ENCODE data around the gene RPAP3.

RPAP3 gene

DNA sequence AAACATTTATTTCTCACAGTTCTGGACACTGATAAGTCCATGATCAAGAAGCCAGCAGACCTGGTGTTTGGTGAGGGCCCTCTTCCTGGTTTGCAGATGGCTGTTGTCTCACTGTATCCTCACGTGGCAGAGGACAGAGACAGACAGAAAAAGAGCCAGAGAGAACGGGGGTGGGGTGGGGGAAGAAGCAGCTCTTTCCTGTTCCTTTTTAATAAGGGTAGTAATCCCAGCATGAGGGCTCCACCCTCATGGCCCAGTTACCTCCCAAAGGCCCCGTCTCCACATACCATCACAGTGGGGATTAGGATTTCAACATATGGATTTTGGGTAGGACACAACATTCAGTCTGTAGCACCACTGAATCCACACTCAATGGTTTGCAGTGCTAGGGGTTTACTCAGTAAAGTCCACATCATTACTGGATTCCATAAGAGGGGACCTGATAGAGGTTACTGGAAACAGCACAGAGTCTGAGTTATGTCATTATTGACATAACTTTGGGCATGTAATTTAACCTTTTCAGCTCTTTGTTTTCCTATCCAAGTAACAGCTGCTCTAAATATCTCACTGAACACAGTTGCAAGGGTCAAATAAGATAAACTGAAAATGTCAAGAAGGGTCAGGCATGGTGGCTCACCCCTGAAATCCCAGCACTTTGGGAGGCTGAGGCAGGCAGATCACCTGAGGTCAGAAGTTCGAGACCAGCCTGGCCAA is 53.2 kb downstream of the RPAP3 start:
- H4K91ac ChIP-seq (ENCODE audit: low read length), result no peak overlapping the region
- H2BK12ac ChIP-seq (ENCODE audit: low read length in 2 of 2), result no peak overlapping the region
- H3K14ac ChIP-seq (ENCODE audit: low read length in 2 of 2), result no peak overlapping the region
- no CpG with 5 or more reads among the region's 4 CpGs for WGBS
- no peak overlapping the region for H2BK15ac ChIP-seq (ENCODE audit: low read depth, poor library complexity, severe bottlenecking)
- DNase-seq, result peak; percentile 20
- H3K79me1 ChIP-seq (replicated peaks; ENCODE audit: low read length, poor library complexity, severe bottlenecking), result peaks cover 13% of the 10 kb centered on the region
- no peak overlapping the region for H3K23ac ChIP-seq (ENCODE audit: low read length in 2 of 2)
- H3K4ac ChIP-seq (ENCODE audit: low read depth in 1 of 2, low read length in 2 of 2), result no peak overlapping the region
- H3K27me3 ChIP-seq (ENCODE audit: control insufficient read depth in 1 of 2, insufficient read depth in 1 of 2, low read length in 2 of 2), result no peaks in the 10 kb centered on the region
- no peak overlapping the region for H2AK5ac ChIP-seq (ENCODE audit: low read length, severe bottlenecking)
- no peak overlapping the region for H2BK5ac ChIP-seq (ENCODE audit: low read depth, low read length, poor library complexity, severe bottlenecking)
- no peak overlapping the region for H3K4me2 ChIP-seq (ENCODE audit: low read length, poor library complexity, severe bottlenecking)
- peak overlapping the region in 1 of 2 experiments; percentile 61 for H3K18ac ChIP-seq (ENCODE audit: low read depth in 1 of 2, low read length in 2 of 2)
- H3K9me3 ChIP-seq (ENCODE audit: control insufficient read depth, low read length), result no peaks in the 10 kb centered on the region
- H3K4me1 ChIP-seq (ENCODE audit: control insufficient read depth, insufficient read depth, low read depth, low read length), result peaks cover 10% of the 10 kb centered on the region
- H3K27ac ChIP-seq (ENCODE audit: low read length, poor library complexity, severe bottlenecking), result peak overlapping the region; percentile 14
- no peak overlapping the region for H3K4me3 ChIP-seq (ENCODE audit: insufficient read depth in 1 of 2, low read depth in 1 of 2, low read length in 2 of 2)
- no peak overlapping the region for H3K9ac ChIP-seq (ENCODE audit: low read length)
- H4K8ac ChIP-seq (ENCODE audit: low read length), result peak overlapping the region; percentile 7
- H3K36me3 ChIP-seq (ENCODE audit: control insufficient read depth in 1 of 2, insufficient read depth in 2 of 2, low read depth in 1 of 2, low read length in 2 of 2), result peaks cover 6 to 7% of the 10 kb centered on the region in 2 experiments
- H2AFZ ChIP-seq (ENCODE audit: low read depth, low read length), result no peak overlapping the region
- H2BK120ac ChIP-seq (ENCODE audit: low read depth, low read length), result no peak overlapping the region

- Histone ChIP-seq H3K27me3 (ENCODE audit: control insufficient read depth in 1 of 2, insufficient read depth in 1 of 2, low read length in 2 of 2) (no peaks in the 10 kb centered on the region), H4K91ac (ENCODE audit: low read length) (no peak overlapping the region), H3K4ac (ENCODE audit: low read depth in 1 of 2, low read length in 2 of 2) (no peak overlapping the region), H2AFZ (ENCODE audit: low read depth, low read length) (no peak overlapping the region), H4K8ac (ENCODE audit: low read length) (no peak overlapping the region), H3K36me3 (ENCODE audit: control insufficient read depth in 1 of 2, insufficient read depth in 2 of 2, low read depth in 1 of 2, low read length in 2 of 2) (peaks cover 4 to 10% of the 10 kb centered on the region in 2 experiments), H2AK5ac (ENCODE audit: low read length, severe bottlenecking) (no peak overlapping the region), H3K23ac (ENCODE audit: low read length in 2 of 2) (no peak overlapping the region), H3K79me1 (replicated peaks; ENCODE audit: low read length, poor library complexity, severe bottlenecking) (peaks cover 8% of the 10 kb centered on the region), H3K18ac (ENCODE audit: low read depth in 1 of 2, low read length in 2 of 2) (no peak overlapping the region), H3K27ac (ENCODE audit: low read length, poor library complexity, severe bottlenecking) (no peak overlapping the region), H3K9me3 (ENCODE audit: control insufficient read depth, low read length) (no peaks in the 10 kb centered on the region), H2BK5ac (ENCODE audit: low read depth, low read length, poor library complexity, severe bottlenecking) (no peak overlapping the region), H3K14ac (ENCODE audit: low read length in 2 of 2) (no peak overlapping the region), H3K4me2 (ENCODE audit: low read length, poor library complexity, severe bottlenecking) (no peak overlapping the region), H3K9ac (ENCODE audit: low read length) (peak overlapping the region; percentile 9), H2BK12ac (ENCODE audit: low read length in 2 of 2) (no peak overlapping the region), H2BK15ac (ENCODE audit: low read depth, poor library complexity, severe bottlenecking) (no peak overlapping the region), H3K4me3 (ENCODE audit: insufficient read depth in 1 of 2, low read depth in 1 of 2, low read length in 2 of 2) (no peak overlapping the region), H2BK120ac (ENCODE audit: low read depth, low read length) (no peak overlapping the region), H3K4me1 (ENCODE audit: control insufficient read depth, insufficient read depth, low read depth, low read length) (peaks cover 10% of the 10 kb centered on the region)
- peak; percentile 76 for DNase-seq
- WGBS, result 65% methylated on average over 11 of the region's 12 CpGs
Measured at GRCh38 chr12:47651368-47652254, 54.2 kb downstream of the RPAP3 start.

DNA sequence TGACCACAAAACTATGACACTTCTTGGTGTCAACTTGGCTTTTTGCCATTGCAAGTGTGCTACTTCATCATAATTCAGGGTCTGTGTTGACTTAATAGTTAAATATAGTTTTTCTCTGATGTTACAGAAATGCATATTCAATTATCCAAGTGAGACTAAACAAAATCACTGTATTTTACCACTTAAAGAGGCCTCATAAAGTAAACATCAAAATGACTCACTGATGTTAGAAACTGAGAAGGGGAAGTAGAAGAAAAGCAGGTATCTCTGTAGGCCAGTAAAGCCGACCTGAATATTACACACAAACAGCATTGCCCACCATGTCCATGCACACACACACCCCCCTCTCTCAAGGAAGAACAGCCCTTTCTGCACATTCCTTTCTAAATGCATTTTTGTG is 55.4 kb downstream of the RPAP3 start:
- Histone ChIP-seq H3K4me1 (ENCODE audit: control insufficient read depth, insufficient read depth, low read depth, low read length) (peaks cover 10% of the 10 kb centered on the region), H2AFZ (ENCODE audit: low read depth, low read length) (no peak overlapping the region), H3K4me3 (ENCODE audit: insufficient read depth in 1 of 2, low read depth in 1 of 2, low read length in 2 of 2) (no peak overlapping the region), H3K79me1 (replicated peaks; ENCODE audit: low read length, poor library complexity, severe bottlenecking) (peaks cover 8% of the 10 kb centered on the region), H4K8ac (ENCODE audit: low read length) (no peak overlapping the region), H3K14ac (ENCODE audit: low read length in 2 of 2) (no peak overlapping the region), H3K36me3 (ENCODE audit: control insufficient read depth in 1 of 2, insufficient read depth in 2 of 2, low read depth in 1 of 2, low read length in 2 of 2) (peaks cover 4 to 14% of the 10 kb centered on the region in 2 experiments), H3K4me2 (ENCODE audit: low read length, poor library complexity, severe bottlenecking) (no peak overlapping the region), H3K27ac (ENCODE audit: low read length, poor library complexity, severe bottlenecking) (no peak overlapping the region), H2AK5ac (ENCODE audit: low read length, severe bottlenecking) (no peak overlapping the region), H4K91ac (ENCODE audit: low read length) (no peak overlapping the region), H3K23ac (ENCODE audit: low read length in 2 of 2) (no peak overlapping the region), H2BK12ac (ENCODE audit: low read length in 2 of 2) (no peak overlapping the region), H3K4ac (ENCODE audit: low read depth in 1 of 2, low read length in 2 of 2) (no peak overlapping the region), H2BK15ac (ENCODE audit: low read depth, poor library complexity, severe bottlenecking) (no peak overlapping the region), H2BK5ac (ENCODE audit: low read depth, low read length, poor library complexity, severe bottlenecking) (no peak overlapping the region), H3K9me3 (ENCODE audit: control insufficient read depth, low read length) (peaks cover 8% of the 10 kb centered on the region), H2BK120ac (ENCODE audit: low read depth, low read length) (no peak overlapping the region), H3K27me3 (ENCODE audit: control insufficient read depth in 1 of 2, insufficient read depth in 1 of 2, low read length in 2 of 2) (no peaks in the 10 kb centered on the region), H3K9ac (ENCODE audit: low read length) (no peak overlapping the region), H3K18ac (ENCODE audit: low read depth in 1 of 2, low read length in 2 of 2) (peak overlapping the region in 1 of 2 experiments; percentile 73)
- DNase-seq, result peak; percentile 72
- WGBS, result 91% methylated on average over 1 of the region's 1 CpG

GRCh38 chr12:47649381-47649780 is 56.4 kb downstream of the RPAP3 start:
- Histone ChIP-seq H4K8ac (ENCODE audit: low read length) (no peak overlapping the region), H3K27ac (ENCODE audit: low read length, poor library complexity, severe bottlenecking) (no peak overlapping the region), H3K23ac (ENCODE audit: low read length in 2 of 2) (no peak overlapping the region), H3K18ac (ENCODE audit: low read depth in 1 of 2, low read length in 2 of 2) (no peak overlapping the region), H3K4ac (ENCODE audit: low read depth in 1 of 2, low read length in 2 of 2) (no peak overlapping the region), H2BK12ac (ENCODE audit: low read length in 2 of 2) (no peak overlapping the region), H3K14ac (ENCODE audit: low read length in 2 of 2) (no peak overlapping the region), H3K36me3 (ENCODE audit: control insufficient read depth in 1 of 2, insufficient read depth in 2 of 2, low read depth in 1 of 2, low read length in 2 of 2) (peaks cover 4 to 23% of the 10 kb centered on the region in 2 experiments), H3K4me3 (ENCODE audit: insufficient read depth in 1 of 2, low read depth in 1 of 2, low read length in 2 of 2) (no peak overlapping the region), H2BK120ac (ENCODE audit: low read depth, low read length) (no peak overlapping the region), H3K9me3 (ENCODE audit: control insufficient read depth, low read length) (peaks cover 19% of the 10 kb centered on the region), H3K4me2 (ENCODE audit: low read length, poor library complexity, severe bottlenecking) (no peak overlapping the region), H2BK5ac (ENCODE audit: low read depth, low read length, poor library complexity, severe bottlenecking) (no peak overlapping the region), H3K4me1 (ENCODE audit: control insufficient read depth, insufficient read depth, low read depth, low read length) (peaks cover 10% of the 10 kb centered on the region), H3K79me1 (replicated peaks; ENCODE audit: low read length, poor library complexity, severe bottlenecking) (peaks cover 8% of the 10 kb centered on the region), H4K91ac (ENCODE audit: low read length) (no peak overlapping the region), H3K9ac (ENCODE audit: low read length) (no peak overlapping the region), H3K27me3 (ENCODE audit: control insufficient read depth in 1 of 2, insufficient read depth in 1 of 2, low read length in 2 of 2) (no peaks in the 10 kb centered on the region), H2AK5ac (ENCODE audit: low read length, severe bottlenecking) (no peak overlapping the region), H2BK15ac (ENCODE audit: low read depth, poor library complexity, severe bottlenecking) (no peak overlapping the region), H2AFZ (ENCODE audit: low read depth, low read length) (no peak overlapping the region)
- 95% methylated on average over 1 of the region's 2 CpGs for WGBS
- DNase-seq, result no peak
